Neural progenitor cell (in vitro differentiated cells): ENCODE results near the gene SFR1. TPM values are rescaled to one million over a fixed set of nuclear protein-coding genes. Genes with fewer than 3 reads are reported as not detected.
A peak's percentile ranks its signal among the peaks of the same experiment; 100 is the strongest.

ENCODE experiments used
- DNase-seq: peaks from one replicate; pipeline ENCODE4 v3.0.0-alpha.2; 2016; ENCODE audit warnings: low spot score
- H2AFZ ChIP-seq: fragments of 200-600 bp; sonication (generic); replicated peaks from 2 replicates; pipeline ENCODE4 v1.6.1; 2016; ENCODE audit warnings: antibody characterized with exemption
- H3F3A ChIP-seq: fragments of 200-600 bp; sonication (generic); 2 replicates; pipeline ENCODE4 v1.6.1; 2016; ENCODE audit warnings: antibody characterized with exemption, low read depth
- H3K27ac ChIP-seq: fragments of 200-600 bp; sonication (generic); 2 replicates; pipeline ENCODE4 v1.5.1; 2016; ENCODE audit warnings: mild to moderate bottlenecking
- H3K27me3 ChIP-seq: fragments of 200-600 bp; sonication (generic); 2 replicates; pipeline ENCODE4 v1.6.1; 2016; ENCODE audit warnings: mild to moderate bottlenecking, moderate library complexity
- H3K36me3 ChIP-seq: fragments of 200-600 bp; sonication (generic); 2 replicates; pipeline ENCODE4 v1.5.1; 2016
- H3K4me1 ChIP-seq: fragments of 200-600 bp; sonication (generic); 2 replicates; pipeline ENCODE4 v1.6.1; 2016; ENCODE audit warnings: mixed run types
- H3K4me2 ChIP-seq: fragments of 200-600 bp; sonication (generic); 2 replicates; pipeline ENCODE4 v1.6.1; 2016
- H3K4me3 ChIP-seq: fragments of 200-600 bp; sonication (generic); 2 replicates; pipeline ENCODE4 v1.5.1; 2016
- H3K79me2 ChIP-seq: fragments of 200-600 bp; sonication (generic); 2 replicates; pipeline ENCODE4 v1.6.1; 2016; ENCODE audit warnings: low read depth
- H3K9ac ChIP-seq: fragments of 200-600 bp; sonication (generic); 2 replicates; pipeline ENCODE4 v1.6.1; 2016
- H3K9me3 ChIP-seq: fragments of 200-600 bp; sonication (generic); 2 replicates; pipeline ENCODE4 v1.5.1; 2016; ENCODE audit warnings: low read depth
- H4K20me1 ChIP-seq: fragments of 200-600 bp; sonication (generic); 2 replicates; pipeline ENCODE4 v1.6.1; 2016; ENCODE audit warnings: low read depth
- H3K27ac Mint-ChIP-seq: 3 replicates; pipeline ENCODE4 v1.8.0; 2021; ENCODE audit warnings: mixed read lengths
- H3K27me3 Mint-ChIP-seq: 2 replicates; pipeline ENCODE4 v1.8.0; 2022; ENCODE audit warnings: low read depth, mild to moderate bottlenecking, inconsistent platforms, moderate library complexity, mixed read lengths; ENCODE audit not compliant: insufficient read depth
- H3K36me3 Mint-ChIP-seq: 3 replicates; pipeline ENCODE4 v1.8.0; 2021; ENCODE audit warnings: mixed read lengths
- H3K4me1 Mint-ChIP-seq: 3 replicates; pipeline ENCODE4 v1.8.0; 2021; ENCODE audit warnings: mixed read lengths
- H3K4me3 Mint-ChIP-seq: 3 replicates; pipeline ENCODE4 v1.8.0; 2021; ENCODE audit warnings: mild to moderate bottlenecking, moderate library complexity, mixed read lengths
- H3K9me3 Mint-ChIP-seq: 3 replicates; pipeline ENCODE4 v1.8.0; 2020; ENCODE audit warnings: mixed read lengths
- EZH2 ChIP-seq: fragments of 200-600 bp; sonication (generic); IDR thresholded peaks from 2 replicates; pipeline ENCODE4 v1.6.1; 2017; ENCODE audit warnings: antibody characterized with exemption, mild to moderate bottlenecking, moderate library complexity
- EZH2phosphoT487 ChIP-seq: fragments of 200-600 bp; sonication (generic); IDR thresholded peaks from 2 replicates; pipeline ENCODE4 v1.6.1; 2017; ENCODE audit warnings: antibody characterized with exemption
- total RNA-seq: library from RNA; depleted of rRNA; stranded (reverse); fragments of >200 nt; gene quantifications from 2 replicates; pipeline ENCODE4 v1.2.3, GENCODE V29; 2015; ENCODE audit warnings: low replicate concordance
- TF ChIP-seq, protein P1 (sequence below): fragments of 200-600 bp; sonication (generic); IDR thresholded peaks from 2 replicates; pipeline ENCODE4 v1.5.1; 2017; ENCODE audit warnings: antibody characterized with exemption, mild to moderate bottlenecking

Gene SFR1
- total RNA-seq, 1 donor from 2014 or later = 18.2 TPM

DNA sequence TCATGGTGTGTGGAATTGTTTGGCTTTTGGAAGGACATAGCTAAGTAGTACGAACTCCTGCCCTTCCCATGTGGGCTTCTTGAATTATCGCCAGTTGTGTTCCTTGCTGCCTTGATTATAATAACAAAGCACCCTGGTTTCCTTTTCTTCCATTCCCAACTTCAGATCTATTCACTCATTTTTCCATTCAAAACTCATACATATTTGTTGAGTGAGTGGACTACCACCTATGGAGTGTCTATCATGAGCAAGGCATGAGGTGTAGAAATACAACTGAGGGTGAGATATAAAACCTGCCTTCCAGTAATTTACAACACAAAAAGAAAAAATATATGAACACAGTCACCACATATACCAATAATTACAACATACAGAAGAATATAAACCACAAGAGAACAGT is 31.4 kb upstream of the SFR1 start:
- H3K4me2 ChIP-seq = no peak overlapping the region
- no peaks in the 10 kb centered on the region for H3K27me3 ChIP-seq
- H3K27ac ChIP-seq = no peak overlapping the region
- Mint-ChIP-seq H3K9me3 (peaks cover 1% of the 10 kb centered on the region), H3K4me3 (no peak overlapping the region), H3K36me3 (no peaks in the 10 kb centered on the region), H3K4me1 (peaks cover 11% of the 10 kb centered on the region), H3K27ac (no peak overlapping the region), H3K27me3 (no peaks in the 10 kb centered on the region)
- no peaks in the 10 kb centered on the region for H3F3A ChIP-seq
- no peaks in the 10 kb centered on the region for H3K79me2 ChIP-seq
- H3K4me3 ChIP-seq = no peak overlapping the region
- DNase-seq = no peak
- TF ChIP-seq, protein P1, sequence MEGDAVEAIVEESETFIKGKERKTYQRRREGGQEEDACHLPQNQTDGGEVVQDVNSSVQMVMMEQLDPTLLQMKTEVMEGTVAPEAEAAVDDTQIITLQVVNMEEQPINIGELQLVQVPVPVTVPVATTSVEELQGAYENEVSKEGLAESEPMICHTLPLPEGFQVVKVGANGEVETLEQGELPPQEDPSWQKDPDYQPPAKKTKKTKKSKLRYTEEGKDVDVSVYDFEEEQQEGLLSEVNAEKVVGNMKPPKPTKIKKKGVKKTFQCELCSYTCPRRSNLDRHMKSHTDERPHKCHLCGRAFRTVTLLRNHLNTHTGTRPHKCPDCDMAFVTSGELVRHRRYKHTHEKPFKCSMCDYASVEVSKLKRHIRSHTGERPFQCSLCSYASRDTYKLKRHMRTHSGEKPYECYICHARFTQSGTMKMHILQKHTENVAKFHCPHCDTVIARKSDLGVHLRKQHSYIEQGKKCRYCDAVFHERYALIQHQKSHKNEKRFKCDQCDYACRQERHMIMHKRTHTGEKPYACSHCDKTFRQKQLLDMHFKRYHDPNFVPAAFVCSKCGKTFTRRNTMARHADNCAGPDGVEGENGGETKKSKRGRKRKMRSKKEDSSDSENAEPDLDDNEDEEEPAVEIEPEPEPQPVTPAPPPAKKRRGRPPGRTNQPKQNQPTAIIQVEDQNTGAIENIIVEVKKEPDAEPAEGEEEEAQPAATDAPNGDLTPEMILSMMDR = no peak
- TF ChIP-seq EZH2phosphoT487 (no peak), EZH2 (no peak)
- H3K36me3 ChIP-seq = no peaks in the 10 kb centered on the region
- H2AFZ ChIP-seq = peak overlapping the region; percentile 22
- H4K20me1 ChIP-seq = no peaks in the 10 kb centered on the region
- no peaks in the 10 kb centered on the region for H3K4me1 ChIP-seq
- no peak overlapping the region for H3K9ac ChIP-seq
- no peaks in the 10 kb centered on the region for H3K9me3 ChIP-seq

- no peak for DNase-seq
- Histone ChIP-seq H3K36me3 (no peaks in the 10 kb centered on the region), H3K79me2 (no peaks in the 10 kb centered on the region), H3K9ac (no peak overlapping the region), H3K4me2 (no peak overlapping the region), H3K27ac (no peak overlapping the region), H3K4me3 (no peak overlapping the region), H4K20me1 (no peaks in the 10 kb centered on the region), H2AFZ (no peak overlapping the region), H3K27me3 (no peaks in the 10 kb centered on the region), H3K4me1 (no peaks in the 10 kb centered on the region), H3F3A (no peaks in the 10 kb centered on the region), H3K9me3 (no peaks in the 10 kb centered on the region)
- TF ChIP-seq, protein P1 = no peak
- no peak for TF ChIP-seq EZH2
- no peak for TF ChIP-seq EZH2phosphoT487
- Mint-ChIP-seq H3K9me3 (peaks cover 12% of the 10 kb centered on the region), H3K27ac (no peak overlapping the region), H3K36me3 (no peaks in the 10 kb centered on the region), H3K4me1 (peaks cover 11% of the 10 kb centered on the region), H3K27me3 (no peaks in the 10 kb centered on the region), H3K4me3 (no peak overlapping the region)
Observed at GRCh38 chr10:104092749-104093148, 29.2 kb upstream of the SFR1 start.

- H2AFZ ChIP-seq = no peak overlapping the region
- TF ChIP-seq EZH2 (no peak), EZH2phosphoT487 (no peak)
- TF ChIP-seq, protein P1 = no peak
- Mint-ChIP-seq H3K36me3 (no peaks in the 10 kb centered on the region), H3K9me3 (peaks cover 12% of the 10 kb centered on the region), H3K4me3 (no peak overlapping the region), H3K4me1 (no peaks in the 10 kb centered on the region), H3K27me3 (no peaks in the 10 kb centered on the region), H3K27ac (no peak overlapping the region)
- no peak overlapping the region for H3K4me3 ChIP-seq
- no peaks in the 10 kb centered on the region for H3K27me3 ChIP-seq
- H3K9me3 ChIP-seq = no peaks in the 10 kb centered on the region
- no peak overlapping the region for H3K4me2 ChIP-seq
- no peak overlapping the region for H3K9ac ChIP-seq
- H3K79me2 ChIP-seq = no peaks in the 10 kb centered on the region
- no peaks in the 10 kb centered on the region for H3F3A ChIP-seq
- no peaks in the 10 kb centered on the region for H3K36me3 ChIP-seq
- no peak for DNase-seq
- no peak overlapping the region for H3K27ac ChIP-seq
- H4K20me1 ChIP-seq = no peaks in the 10 kb centered on the region
- peaks cover 10% of the 10 kb centered on the region for H3K4me1 ChIP-seq
Observed at GRCh38 chr10:104096692-104097091, 25.3 kb upstream of the SFR1 start.
